Gastrocnemius medialis (tissue), 4 donors: Measurements from ENCODE around the gene PFKFB4. TPM values are rescaled to one million over a fixed set of nuclear protein-coding genes. Genes with fewer than 3 reads are reported as not detected.
"Not testable (repeated sequence)": the region's sequence is repeated elsewhere in the genome, so short reads cannot be mapped to it uniquely, and the experiment has no call there.

Experiments used
- ATAC-seq, 2 donors: fragments of 150-250 bp; one replicate each; pipeline ENCODE4 v1.9.1; 2016
- DNase-seq, 2 donors: peaks; one replicate each; pipeline ENCODE4 v3.0.0-alpha.2; 2019
- H3K27ac ChIP-seq, 4 donors: fragments of 200-600 bp; sonication (generic); 1 replicate in 1 of 4; 2 replicates in 3 of 4; pipeline ENCODE4 v1.5.1; 2016 to 2018; ENCODE audit warnings: mild to moderate bottlenecking in 2 of 4, moderate library complexity in 1 of 4
- H3K27me3 ChIP-seq, 3 donors: fragments of 200-600 bp; sonication (generic) in 2 of 3; 1 replicate in 1 of 3; 2 replicates in 2 of 3; pipeline versions ENCODE4 v1.5.1 to v1.6.0; 2016 to 2019; ENCODE audit warnings: mild to moderate bottlenecking in 1 of 3, moderate library complexity in 1 of 3
- H3K36me3 ChIP-seq, 2 donors: fragments of 200-600 bp; sonication (generic) in 1 of 2; one replicate each; pipeline ENCODE4 v1.5.1; 2017 to 2018
- H3K4me1 ChIP-seq, 2 donors: fragments of 200-600 bp; sonication (generic) in 1 of 2; one replicate each; pipeline ENCODE4 v1.5.1; 2016 to 2017; ENCODE audit warnings: mild to moderate bottlenecking in 2 of 2
- H3K4me3 ChIP-seq, 4 donors: fragments of 200-600 bp; sonication (generic) in 3 of 4; 1 replicate in 1 of 4; 2 replicates in 3 of 4; pipeline ENCODE4 v1.5.1; 2016 to 2019; ENCODE audit warnings: mild to moderate bottlenecking in 2 of 4
- H3K9me3 ChIP-seq, 3 donors: fragments of 200-600 bp; sonication (generic) in 2 of 3; 1 replicate in 1 of 3; 2 replicates in 2 of 3; pipeline ENCODE4 v1.5.1; 2016 to 2019
- CTCF ChIP-seq, 5 experiments: fragments of 450-650 bp in 3 of 5; fragments of 200-600 bp in 2 of 5; sonication (generic) in 2 of 5; IDR thresholded peaks in 4 of 5; conservative IDR thresholded peaks in 1 of 5; 1 replicate in 4 of 5; 2 replicates in 1 of 5; pipeline ENCODE4 v1.5.1; 2016 to 2019; ENCODE audit warnings: antibody characterized with exemption in 5 of 5, mild to moderate bottlenecking in 3 of 5, moderate library complexity in 3 of 5
- POLR2A ChIP-seq, 2 donors: fragments of 450-650 bp; IDR thresholded peaks; one replicate each; pipeline ENCODE4 v1.6.1; 2017; ENCODE audit warnings: antibody characterized with exemption in 2 of 2, mild to moderate bottlenecking in 2 of 2, moderate library complexity in 2 of 2
- in situ Hi-C, 4 donors: fragments of 200-750 bp; cut with MboI; loops; one replicate each; pipeline versions ENCODE4 v1.15.0 to v1.8.0; 2017; ENCODE audit warnings: low sequenced_read_pairs in 4 of 4
- intact Hi-C: fragments of 100-400 bp; cut with DNase I; formaldehyde crosslinking; loops from one replicate; pipeline ENCODE4 v1.15.1; 2023; ENCODE audit warnings: low total_unique reads
- total RNA-seq, 4 donors: library from RNA; depleted of rRNA; stranded (reverse); fragments of >200 nt; gene quantifications; one replicate each; pipeline versions ENCODE4 v1.1.0 to v1.2.3, GENCODE V29; 2016

The PFKFB4 gene
- total RNA-seq, 4 donors from 2014 or later: 0.87 to 2.6 (median 1.7) TPM

GRCh38 chr3:48476426-48477053, 80.1 kb downstream of the PFKFB4 start:
- Histone ChIP-seq H3K9me3 (no peaks in the 10 kb centered on the region), H3K4me3 (no peak overlapping the region), H3K4me1 (peaks cover 14 to 17% of the 10 kb centered on the region in 2 donors), H3K27me3 (no peaks in the 10 kb centered on the region), H3K27ac (no peak overlapping the region), H3K36me3 (no peaks in the 10 kb centered on the region)
- in situ Hi-C loops (no loop called here), intact Hi-C loops (no loop called here)
- ATAC-seq (no peak), DNase-seq (no peak)
- no peak for TF ChIP-seq CTCF (IDR thresholded peaks at IDR 0.05 in 4 of 5, conservative IDR thresholded peaks at IDR 0.05 in 1 of 5)
- TF ChIP-seq POLR2A (IDR thresholded peaks at IDR 0.05): no peak

GRCh38 chr3:48475188-48475587, 81.4 kb downstream of the PFKFB4 start:
- no peak for TF ChIP-seq CTCF (IDR thresholded peaks at IDR 0.05 in 4 of 5, conservative IDR thresholded peaks at IDR 0.05 in 1 of 5)
- no peak for TF ChIP-seq POLR2A (IDR thresholded peaks at IDR 0.05)
- in situ Hi-C loops (no loop called here), intact Hi-C loops (no loop called here)
- no peaks in the 10 kb centered on the region for H3K36me3 ChIP-seq
- H3K4me1 ChIP-seq: peaks cover 17 to 21% of the 10 kb centered on the region in 2 donors
- H3K4me3 ChIP-seq: no peak overlapping the region
- no peak overlapping the region for H3K27ac ChIP-seq
- H3K9me3 ChIP-seq: no peaks in the 10 kb centered on the region
- DNase-seq (no peak), ATAC-seq (no peak)
- no peaks in the 10 kb centered on the region for H3K27me3 ChIP-seq

GRCh38 chr3:48474619-48475018, 82.0 kb downstream of the PFKFB4 start:
- intact Hi-C loops: no loop called here
- in situ Hi-C loops: no loop called here
- Histone ChIP-seq H3K4me3 (no peak overlapping the region), H3K36me3 (no peaks in the 10 kb centered on the region), H3K9me3 (no peaks in the 10 kb centered on the region), H3K4me1 (peaks cover 21 to 24% of the 10 kb centered on the region in 2 donors), H3K27me3 (no peaks in the 10 kb centered on the region), H3K27ac (no peak overlapping the region)
- ATAC-seq (no peak), DNase-seq (no peak)
- no peak for TF ChIP-seq CTCF (IDR thresholded peaks at IDR 0.05 in 4 of 5, conservative IDR thresholded peaks at IDR 0.05 in 1 of 5)
- no peak for TF ChIP-seq POLR2A (IDR thresholded peaks at IDR 0.05)

GRCh38 chr3:48474031-48474430, 82.6 kb downstream of the PFKFB4 start:
- H3K4me3 ChIP-seq, intact Hi-C loops, in situ Hi-C loops, DNase-seq, H3K27me3 ChIP-seq, ATAC-seq, H3K9me3 ChIP-seq, H3K36me3 ChIP-seq: not testable (repeated sequence)
- H3K27ac ChIP-seq: peak overlapping the region; percentile 87 to 100 (median 90)
- peaks cover 22 to 24% of the 10 kb centered on the region in 2 donors for H3K4me1 ChIP-seq

- H3K27ac ChIP-seq: peak overlapping the region; percentile 87 to 100 (median 90)
- H3K4me1 ChIP-seq: peaks cover 25 to 26% of the 10 kb centered on the region in 2 donors
- no peaks in the 10 kb centered on the region for H3K9me3 ChIP-seq
- intact Hi-C loops (no loop called here), in situ Hi-C loops (no loop called here)
- no peak for ATAC-seq
- no peak for DNase-seq
- TF ChIP-seq POLR2A (IDR thresholded peaks at IDR 0.05) (no peak), CTCF (IDR thresholded peaks at IDR 0.05 in 4 of 5, conservative IDR thresholded peaks at IDR 0.05 in 1 of 5) (no peak)
- peaks cover 0 to 4% of the 10 kb centered on the region in 2 donors for H3K36me3 ChIP-seq
- no peaks in the 10 kb centered on the region for H3K27me3 ChIP-seq
- no peak overlapping the region for H3K4me3 ChIP-seq
These were observed 83.0 kb downstream of the PFKFB4 start for GRCh38 chr3:48473617-48473952.
